Fibroblast of pulmonary artery (primary cell): ENCODE measurements around the gene NUDT22.

ENCODE experiments used
- DNase-seq: peaks from one replicate; pipeline ENCODE4 v3.0.0-alpha.2; 2010; ENCODE audit warnings: low read depth
- H3K4me3 ChIP-seq: replicated peaks from 2 replicates; pipeline ENCODE4 v1.5.1; 2011; ENCODE audit warnings: low read depth, mild to moderate bottlenecking, control low read depth, low read length, moderate library complexity
- TF ChIP-seq, protein P1 (sequence below): IDR thresholded peaks from 2 replicates; pipeline ENCODE4 v1.5.1; 2011; ENCODE audit warnings: mild to moderate bottlenecking, control low read depth, low read length, inconsistent platforms; ENCODE audit errors: missing control alignments

NUDT22 gene

DNA sequence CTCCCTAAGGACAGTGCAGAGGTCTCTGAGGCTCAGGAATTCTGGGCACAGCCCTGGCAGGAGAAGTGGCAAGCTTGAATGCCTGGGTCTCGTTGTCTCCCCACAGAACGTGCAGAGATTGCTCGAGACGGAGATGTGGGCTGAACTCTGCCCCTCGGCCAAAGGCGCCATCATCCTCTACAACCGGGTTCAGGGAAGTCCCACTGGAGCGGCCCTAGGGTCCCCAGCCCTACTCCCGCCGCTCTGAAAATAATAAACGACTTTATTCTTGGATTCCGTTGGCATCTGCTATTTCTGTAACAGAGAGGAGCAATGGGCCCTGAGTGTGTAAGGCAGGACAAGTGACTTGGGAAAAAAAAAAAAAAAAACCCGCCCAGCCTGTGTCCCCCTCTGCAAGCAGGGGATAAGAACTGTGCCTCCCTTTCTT, 3.7 kb downstream of the NUDT22 start:
- DNase-seq = no peak
- H3K4me3 ChIP-seq = peak overlapping the region; percentile 76
- TF ChIP-seq, protein P1, sequence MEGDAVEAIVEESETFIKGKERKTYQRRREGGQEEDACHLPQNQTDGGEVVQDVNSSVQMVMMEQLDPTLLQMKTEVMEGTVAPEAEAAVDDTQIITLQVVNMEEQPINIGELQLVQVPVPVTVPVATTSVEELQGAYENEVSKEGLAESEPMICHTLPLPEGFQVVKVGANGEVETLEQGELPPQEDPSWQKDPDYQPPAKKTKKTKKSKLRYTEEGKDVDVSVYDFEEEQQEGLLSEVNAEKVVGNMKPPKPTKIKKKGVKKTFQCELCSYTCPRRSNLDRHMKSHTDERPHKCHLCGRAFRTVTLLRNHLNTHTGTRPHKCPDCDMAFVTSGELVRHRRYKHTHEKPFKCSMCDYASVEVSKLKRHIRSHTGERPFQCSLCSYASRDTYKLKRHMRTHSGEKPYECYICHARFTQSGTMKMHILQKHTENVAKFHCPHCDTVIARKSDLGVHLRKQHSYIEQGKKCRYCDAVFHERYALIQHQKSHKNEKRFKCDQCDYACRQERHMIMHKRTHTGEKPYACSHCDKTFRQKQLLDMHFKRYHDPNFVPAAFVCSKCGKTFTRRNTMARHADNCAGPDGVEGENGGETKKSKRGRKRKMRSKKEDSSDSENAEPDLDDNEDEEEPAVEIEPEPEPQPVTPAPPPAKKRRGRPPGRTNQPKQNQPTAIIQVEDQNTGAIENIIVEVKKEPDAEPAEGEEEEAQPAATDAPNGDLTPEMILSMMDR = no peak

DNA sequence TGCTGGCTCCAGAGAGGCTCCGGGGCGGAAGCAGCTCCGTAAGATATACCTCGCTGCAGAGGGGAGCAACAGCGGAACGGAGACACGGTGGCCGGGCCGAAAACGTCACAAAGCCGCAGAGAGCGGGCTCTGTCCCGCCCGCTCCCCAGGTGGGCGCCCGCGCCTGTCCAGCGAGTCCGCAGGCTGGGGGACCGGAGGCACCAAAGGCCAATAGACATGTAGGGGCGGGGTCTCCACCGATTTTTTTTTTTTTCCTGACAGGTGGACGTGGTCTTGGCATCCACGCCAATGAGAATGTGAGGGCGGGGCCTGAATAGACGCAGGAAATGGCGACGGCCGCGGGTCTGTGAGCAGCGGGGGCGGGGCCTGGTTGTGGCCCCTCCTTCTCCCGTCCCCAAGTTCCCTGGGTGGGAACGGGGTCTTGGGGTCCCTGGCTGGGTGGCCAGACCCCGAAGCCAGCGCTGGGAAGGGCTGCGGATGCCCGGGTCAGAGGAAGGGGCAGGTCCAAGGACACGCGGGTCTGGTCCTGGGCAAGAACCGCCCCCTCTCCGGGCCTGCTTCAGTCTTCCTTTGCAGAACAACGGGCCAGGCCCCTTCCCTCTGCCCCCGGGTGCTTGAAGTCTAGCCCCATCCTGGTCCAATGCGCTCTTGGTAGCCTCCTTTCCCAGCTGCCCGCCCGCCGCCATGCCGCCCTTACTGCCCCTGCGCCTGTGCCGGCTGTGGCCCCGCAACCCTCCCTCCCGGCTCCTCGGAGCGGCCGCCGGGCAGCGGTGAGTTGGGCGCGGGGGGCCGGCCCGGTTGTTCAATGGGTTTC, 4.3 kb downstream of the NUDT22 start, which contains the start of gene DNAJC4:
Gene DNAJC4, plus strand, starts transcription at position 378 of the 814 bp plus-strand sequence. Its CDS starts 307 bp downstream, at position 685.
- peak within 1 kb of the TSS; percentile 76 for H3K4me3 ChIP-seq
- DNase-seq = peak; percentile 86
- TF ChIP-seq, protein P1 = no peak

- peak overlapping the region; percentile 76 for H3K4me3 ChIP-seq
- TF ChIP-seq, protein P1 = no peak
- DNase-seq = no peak
Observed at GRCh38 chr11:64230985-64231365, 4.9 kb downstream of the NUDT22 start.

- H3K4me3 ChIP-seq = no peak overlapping the region
- DNase-seq = no peak
- TF ChIP-seq, protein P1 = no peak
Observed at GRCh38 chr11:64231546-64231945, 5.5 kb downstream of the NUDT22 start.

GRCh38 chr11:64232182-64232966, 6.3 kb downstream of the NUDT22 start:
- H3K4me3 ChIP-seq = no peak overlapping the region
- DNase-seq = no peak
- TF ChIP-seq, protein P1 = no peak

GRCh38 chr11:64232967-64233315, 6.9 kb downstream of the NUDT22 start:
- no peak for DNase-seq

More at GRCh38 chr11:64232967-64233315, 6.9 kb downstream of the NUDT22 start:
- TF ChIP-seq, protein P1 = no peak
- no peak overlapping the region for H3K4me3 ChIP-seq
